HPDE6-E6E7 (cell line): ENCODE data around the gene NOC3L.
"Not testable (repeated sequence)": the region's sequence is repeated elsewhere in the genome, so short reads cannot be mapped to it uniquely, and the experiment has no call there.

Experiments used
- DNase-seq: peaks from one replicate; pipeline ENCODE4 v3.0.0; 2011; ENCODE audit warnings: missing footprints; ENCODE audit errors: extremely low spot score

NOC3L gene

GRCh38 chr10:94363251-94363565 lies 469 bp upstream of the NOC3L start:
- no peak for DNase-seq

- DNase-seq, result no peak
Measured at GRCh38 chr10:94361171-94361794, 1.5 kb downstream of the NOC3L start.

GRCh38 chr10:94358480-94358879 lies 4.3 kb downstream of the NOC3L start:
- DNase-seq, result peak; percentile 67

GRCh38 chr10:94357193-94357592 lies 5.5 kb downstream of the NOC3L start:
- no peak for DNase-seq

GRCh38 chr10:94355841-94356240 lies 6.9 kb downstream of the NOC3L start:
- DNase-seq, result no peak

GRCh38 chr10:94353336-94353735 lies 9.4 kb downstream of the NOC3L start:
- DNase-seq, result no peak

GRCh38 chr10:94351089-94351488 lies 11.7 kb downstream of the NOC3L start:
- DNase-seq, result no peak

GRCh38 chr10:94350500-94350899 lies 12.2 kb downstream of the NOC3L start:
- not testable (repeated sequence) for DNase-seq

- DNase-seq, result no peak
Measured at GRCh38 chr10:94349327-94349726, 13.4 kb downstream of the NOC3L start.

- no peak for DNase-seq
Measured at GRCh38 chr10:94344522-94345122, 18.1 kb downstream of the NOC3L start.

- DNase-seq, result no peak
Measured at GRCh38 chr10:94343151-94343550, 19.6 kb downstream of the NOC3L start.

GRCh38 chr10:94334857-94335256 lies 27.9 kb downstream of the NOC3L start:
- no peak for DNase-seq

GRCh38 chr10:94333051-94333450 lies 29.7 kb downstream of the NOC3L start:
- no peak for DNase-seq

GRCh38 chr10:94328613-94329012 lies 34.1 kb downstream of the NOC3L start:
- DNase-seq, result no peak

- DNase-seq, result no peak
Measured at GRCh38 chr10:94327649-94328048, 35.1 kb downstream of the NOC3L start.

GRCh38 chr10:94324609-94325233 lies 38.0 kb downstream of the NOC3L start:
- DNase-seq, result no peak

GRCh38 chr10:94320285-94320914 lies 42.3 kb downstream of the NOC3L start:
- peak; percentile 16 for DNase-seq

GRCh38 chr10:94316560-94316959 lies 46.2 kb downstream of the NOC3L start:
- DNase-seq, result no peak

GRCh38 chr10:94315975-94316464 lies 46.7 kb downstream of the NOC3L start:
- DNase-seq, result no peak

- no peak for DNase-seq
Measured at GRCh38 chr10:94315024-94315451, 47.7 kb downstream of the NOC3L start.

GRCh38 chr10:94310369-94310768 lies 52.4 kb downstream of the NOC3L start:
- no peak for DNase-seq

GRCh38 chr10:94308866-94309265 lies 53.9 kb downstream of the NOC3L start:
- DNase-seq, result no peak
